AG08396 (cell line): ENCODE results near the gene C6orf89.
"Not testable (repeated sequence)": the region's sequence is repeated elsewhere in the genome, so short reads cannot be mapped to it uniquely, and the experiment has no call there.

ENCODE experiments used
- DNase-seq: peaks from one replicate; pipeline ENCODE4 v3.0.0; 2012; ENCODE audit warnings: low spot score, mixed read lengths

Gene C6orf89

GRCh38 chr6:36888115-36888643, 2.4 kb downstream of the C6orf89 start:
- DNase-seq, result no peak

GRCh38 chr6:36888654-36889481, 3.1 kb downstream of the C6orf89 start:
- DNase-seq, result no peak

DNA sequence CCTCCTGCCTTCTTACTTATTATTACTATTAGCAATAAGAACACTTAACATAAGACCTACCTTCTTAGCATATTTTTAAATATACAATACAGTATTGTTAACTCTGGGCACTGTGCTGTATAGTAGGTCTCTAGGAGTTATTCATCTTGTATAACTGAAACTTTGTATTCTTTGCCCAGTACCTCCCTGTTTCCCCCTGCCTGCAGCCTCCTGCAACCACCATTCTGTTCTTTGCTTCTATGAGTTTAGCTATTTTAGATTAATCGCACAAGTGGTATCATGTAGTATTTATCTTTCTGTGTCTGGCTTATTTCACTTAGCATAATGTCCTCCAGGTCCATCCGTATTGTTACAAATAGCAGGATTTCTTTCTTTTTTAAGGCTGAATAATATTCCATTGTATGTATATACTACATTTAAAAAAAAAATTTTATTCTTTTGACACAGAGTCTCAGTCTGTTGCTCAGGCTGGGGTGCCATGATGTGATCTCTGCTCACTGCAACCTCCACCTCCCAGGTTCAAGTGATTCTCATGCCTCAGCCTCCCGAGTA, 4.4 kb downstream of the C6orf89 start:
- no peak for DNase-seq

GRCh38 chr6:36891153-36891552, 5.4 kb downstream of the C6orf89 start:
- DNase-seq, result not testable (repeated sequence)

DNA sequence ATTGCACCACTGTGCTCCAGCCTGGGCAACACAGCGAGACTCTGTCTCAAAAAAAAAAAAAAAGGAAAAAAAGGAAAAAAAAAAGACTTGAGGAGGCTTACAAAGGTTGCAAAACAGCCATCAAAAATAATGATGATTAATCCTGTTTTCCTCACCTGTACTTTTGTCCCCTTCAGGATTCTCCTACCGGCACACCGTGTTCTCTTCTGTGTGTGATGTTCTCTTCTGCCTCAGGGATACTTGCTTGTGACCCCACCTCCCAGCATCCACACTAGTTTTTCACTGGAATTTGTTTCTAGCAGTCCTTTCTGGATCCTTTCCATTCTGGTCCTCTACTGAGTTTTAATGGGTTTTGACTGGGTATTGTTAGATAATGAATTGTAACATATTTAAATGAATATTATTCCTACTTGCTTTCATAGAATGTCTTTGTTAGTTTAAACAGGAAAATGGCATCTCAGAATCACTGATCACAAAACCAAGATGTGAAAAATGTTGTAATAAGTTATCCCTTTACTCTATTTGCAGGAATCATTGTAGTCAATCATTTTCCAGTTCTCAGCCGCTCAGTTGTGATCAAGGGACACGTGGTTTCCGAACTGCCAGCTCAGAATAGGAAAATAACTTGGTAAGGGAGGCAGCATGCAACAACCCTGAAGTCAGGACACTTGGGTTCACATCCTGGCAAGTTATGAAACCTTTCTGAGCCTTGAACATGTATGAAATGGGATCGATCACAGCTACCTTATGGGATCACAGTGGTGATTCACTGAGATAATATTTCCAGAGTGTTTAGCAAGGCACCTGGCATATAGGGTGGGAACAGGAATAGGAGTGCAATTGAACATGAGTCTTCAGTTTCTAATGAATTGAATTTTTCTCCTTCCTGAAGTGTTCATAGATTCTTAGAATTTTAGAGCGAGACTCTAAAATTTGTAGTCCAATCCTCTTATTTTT, 8.5 kb downstream of the C6orf89 start:
- no peak for DNase-seq

DNA sequence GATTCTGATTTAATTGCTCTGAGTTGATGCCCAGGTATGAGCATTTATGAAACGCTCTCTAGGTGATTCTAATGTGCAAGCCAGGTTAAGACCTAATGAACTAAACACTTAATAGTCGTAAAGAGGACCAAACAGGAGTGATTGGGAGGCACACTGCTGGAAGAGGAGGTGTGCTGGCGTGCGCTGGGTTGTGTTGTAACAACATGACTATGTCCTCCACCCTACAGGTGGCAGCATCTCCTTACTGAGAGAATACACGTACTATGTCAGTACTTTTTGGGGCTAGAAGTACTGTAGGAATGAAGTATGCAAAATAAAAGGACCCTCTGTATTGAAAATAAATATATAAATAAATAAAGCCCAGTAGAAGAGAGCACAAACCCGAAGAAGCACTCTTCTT, 11.9 kb downstream of the C6orf89 start:
- DNase-seq, result no peak

DNA sequence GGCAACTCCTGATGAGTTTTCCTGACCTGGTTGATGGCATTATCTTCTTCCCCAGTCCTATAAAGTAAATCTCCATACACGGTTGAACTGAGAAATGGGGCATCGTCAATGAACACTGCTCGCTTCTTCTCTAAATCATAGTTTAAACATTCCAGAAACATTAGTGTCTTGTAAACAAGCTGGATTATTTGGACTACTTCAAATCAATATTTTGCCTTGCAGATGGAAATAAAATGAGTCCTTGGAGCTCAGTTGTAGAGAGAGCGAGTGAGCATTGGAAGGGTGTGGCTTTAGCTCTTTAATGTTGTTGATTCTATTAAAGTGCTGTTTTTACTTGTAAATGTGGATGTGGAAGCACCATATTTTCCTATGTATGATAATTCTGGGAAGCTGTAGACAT, 18.4 kb downstream of the C6orf89 start:
- peak; percentile 32 for DNase-seq

DNA sequence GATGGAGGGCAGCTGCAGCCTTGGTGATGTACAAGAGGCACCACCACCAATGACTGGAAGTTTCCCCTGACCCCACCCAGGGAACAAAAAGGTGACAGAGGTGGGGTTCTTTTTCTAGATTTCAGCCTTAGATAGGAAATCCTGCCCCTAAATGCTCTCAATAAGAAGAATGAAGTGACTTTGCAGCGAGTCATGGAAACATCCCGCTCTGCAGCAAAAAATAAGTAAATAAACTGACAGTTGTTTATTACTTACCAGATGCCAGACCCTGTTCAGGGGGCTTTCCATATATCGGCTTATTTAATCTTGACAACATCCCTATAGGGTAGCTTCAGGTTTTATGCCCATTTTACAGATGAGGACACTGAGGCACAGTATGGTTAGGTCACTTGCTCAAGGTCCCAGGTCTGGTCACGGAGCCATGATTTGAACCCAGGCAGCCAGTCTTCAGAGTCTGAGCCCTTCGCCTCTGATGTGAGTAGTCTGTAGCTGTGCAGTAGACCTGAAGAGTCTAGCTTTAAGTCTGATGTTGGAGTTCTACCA, 19.2 kb downstream of the C6orf89 start:
- DNase-seq, result no peak

DNA sequence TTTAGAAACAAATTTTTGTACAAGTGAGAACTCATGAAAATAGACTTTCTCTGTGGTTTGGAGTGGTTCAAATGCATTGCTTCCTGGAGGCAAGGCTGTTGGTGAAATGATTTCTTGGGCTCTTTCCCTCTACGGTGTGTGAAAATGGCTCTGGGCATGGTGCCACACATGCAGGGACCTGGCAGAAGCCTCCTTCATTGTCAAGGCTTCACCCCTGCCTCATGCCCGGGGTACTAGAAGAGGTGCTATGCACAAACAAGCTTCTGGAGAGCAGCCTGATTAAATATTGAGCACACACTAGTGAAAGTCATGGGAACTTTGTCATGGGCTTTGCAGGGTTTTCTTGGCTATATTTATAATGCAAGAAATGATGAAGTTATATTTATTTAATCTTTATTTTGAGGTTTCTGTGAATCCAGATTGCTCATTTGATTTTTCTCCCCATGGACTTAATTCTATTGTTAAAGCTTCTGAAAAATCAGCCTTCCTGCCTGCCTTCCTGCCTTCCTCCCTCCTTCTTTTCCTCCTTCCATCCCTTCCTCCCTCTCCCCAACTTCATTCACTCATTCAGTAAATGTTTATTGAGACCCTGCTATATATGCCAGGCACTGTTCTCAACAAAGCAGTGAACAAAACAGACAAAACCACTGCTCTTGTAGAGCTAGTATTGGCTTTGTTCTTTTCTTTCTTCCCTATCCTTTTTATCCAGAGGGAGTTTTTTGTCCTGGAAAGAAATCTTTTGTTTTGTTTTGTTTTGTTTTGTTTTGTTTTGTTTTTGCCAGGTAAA, 21.0 kb downstream of the C6orf89 start:
- DNase-seq, result no peak

- DNase-seq, result peak; percentile 40
Measured at GRCh38 chr6:36907781-36908180, 22.0 kb downstream of the C6orf89 start.

- DNase-seq, result no peak
Measured at GRCh38 chr6:36908747-36909146, 23.0 kb downstream of the C6orf89 start.

DNA sequence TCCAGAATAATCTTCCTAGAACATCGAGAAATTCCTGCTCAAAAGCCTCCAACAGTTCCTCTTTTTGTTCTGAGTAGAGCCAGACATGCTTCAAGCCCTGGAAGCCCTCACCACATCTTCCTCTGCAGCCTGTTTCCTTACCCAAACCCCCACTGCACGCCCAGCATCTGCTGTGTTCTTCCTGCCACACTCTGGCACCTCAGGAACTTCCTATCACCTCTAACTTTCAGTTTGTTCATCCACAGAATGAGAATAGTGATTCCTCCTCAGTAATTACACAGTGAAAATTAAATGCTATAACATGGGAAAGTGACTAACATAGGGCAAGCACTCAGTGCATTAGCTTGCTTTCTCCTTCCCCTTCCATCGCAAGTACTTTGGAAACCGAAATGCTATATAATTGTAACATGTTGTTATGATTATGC, 26.3 kb downstream of the C6orf89 start:
- DNase-seq, result no peak

- DNase-seq, result peak; percentile 71
Measured at GRCh38 chr6:36912586-36912985, 26.8 kb downstream of the C6orf89 start.

DNA sequence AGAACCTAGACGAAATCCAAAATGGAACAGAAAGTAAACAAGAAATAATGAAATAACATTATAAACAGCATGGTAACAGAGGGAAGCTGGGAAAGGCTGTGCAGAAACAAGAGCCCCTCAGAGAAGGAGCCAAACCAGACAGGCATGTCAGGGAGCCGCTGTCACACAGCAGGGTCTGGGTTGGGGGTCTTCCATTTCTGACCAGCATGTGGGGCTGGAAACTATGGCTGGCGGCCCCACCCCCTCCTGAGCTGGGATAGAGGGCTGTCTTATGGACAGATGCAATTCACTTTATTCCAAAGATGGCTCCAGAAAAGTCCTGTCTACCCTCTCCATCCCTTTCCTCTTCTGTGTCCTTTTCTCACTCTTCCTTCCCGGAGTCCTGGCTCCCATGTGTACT, 27.3 kb downstream of the C6orf89 start:
- DNase-seq, result no peak

DNA sequence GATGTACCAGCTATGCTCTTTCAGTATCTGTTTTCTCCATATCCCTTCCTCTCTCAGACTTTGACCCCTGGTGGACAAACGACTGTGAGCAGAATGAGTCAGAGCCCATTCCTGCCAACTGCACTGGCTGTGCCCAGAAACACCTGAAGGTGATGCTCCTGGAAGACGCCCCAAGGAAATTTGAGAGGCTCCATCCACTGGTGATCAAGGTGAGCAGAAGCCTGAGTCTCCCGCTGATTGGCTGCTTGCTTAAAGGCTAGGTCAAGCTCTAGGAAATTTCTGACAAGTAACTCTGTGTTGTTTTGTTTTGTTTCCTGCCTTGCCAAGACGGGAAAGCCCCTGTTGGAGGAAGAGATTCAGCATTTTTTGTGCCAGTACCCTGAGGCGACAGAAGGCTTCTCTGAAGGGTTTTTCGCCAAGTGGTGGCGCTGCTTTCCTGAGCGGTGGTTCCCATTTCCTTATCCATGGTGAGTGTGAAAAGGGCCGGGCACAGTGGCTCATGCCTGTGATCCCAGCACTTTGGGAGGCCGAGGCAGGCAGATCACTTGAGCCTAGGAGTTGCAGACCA, 28.6 kb downstream of the C6orf89 start:
- no peak for DNase-seq

DNA sequence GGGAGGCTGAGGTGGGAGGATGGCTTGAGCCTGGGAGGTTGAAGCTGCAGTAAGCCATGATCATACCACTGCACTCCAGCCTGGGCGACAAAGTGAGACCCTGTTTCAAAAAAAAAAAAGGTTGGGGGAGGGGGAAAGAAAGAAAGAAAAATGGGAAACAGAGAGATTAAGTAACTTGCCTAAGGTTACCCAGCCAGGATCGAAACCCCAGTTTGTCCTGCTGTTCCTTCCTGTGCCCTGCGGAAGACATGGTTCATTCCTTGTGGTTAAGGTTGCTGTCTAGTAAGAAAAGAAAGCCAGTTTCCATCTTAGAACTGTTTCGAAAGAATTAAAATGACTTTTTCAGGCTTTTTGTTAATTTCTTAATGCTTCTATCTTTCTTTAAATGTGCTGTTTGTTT, 29.8 kb downstream of the C6orf89 start:
- DNase-seq, result no peak

DNA sequence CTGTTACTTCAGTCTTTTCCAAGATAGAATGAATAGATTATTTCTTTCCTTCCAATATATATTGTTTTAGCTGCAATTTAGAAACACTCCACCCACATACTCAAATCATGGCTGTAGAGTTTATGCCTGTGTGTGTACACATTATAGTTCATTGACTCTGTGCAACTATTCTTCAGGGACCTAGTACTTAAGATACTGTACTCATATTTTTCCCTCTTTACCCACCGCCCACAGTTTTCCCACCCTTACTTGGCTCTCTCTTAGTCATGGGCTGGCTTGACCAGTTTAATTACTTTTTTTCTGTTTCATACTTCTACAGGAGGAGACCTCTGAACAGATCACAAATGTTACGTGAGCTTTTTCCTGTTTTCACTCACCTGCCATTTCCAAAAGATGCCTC, 30.4 kb downstream of the C6orf89 start:
- DNase-seq, result no peak

DNA sequence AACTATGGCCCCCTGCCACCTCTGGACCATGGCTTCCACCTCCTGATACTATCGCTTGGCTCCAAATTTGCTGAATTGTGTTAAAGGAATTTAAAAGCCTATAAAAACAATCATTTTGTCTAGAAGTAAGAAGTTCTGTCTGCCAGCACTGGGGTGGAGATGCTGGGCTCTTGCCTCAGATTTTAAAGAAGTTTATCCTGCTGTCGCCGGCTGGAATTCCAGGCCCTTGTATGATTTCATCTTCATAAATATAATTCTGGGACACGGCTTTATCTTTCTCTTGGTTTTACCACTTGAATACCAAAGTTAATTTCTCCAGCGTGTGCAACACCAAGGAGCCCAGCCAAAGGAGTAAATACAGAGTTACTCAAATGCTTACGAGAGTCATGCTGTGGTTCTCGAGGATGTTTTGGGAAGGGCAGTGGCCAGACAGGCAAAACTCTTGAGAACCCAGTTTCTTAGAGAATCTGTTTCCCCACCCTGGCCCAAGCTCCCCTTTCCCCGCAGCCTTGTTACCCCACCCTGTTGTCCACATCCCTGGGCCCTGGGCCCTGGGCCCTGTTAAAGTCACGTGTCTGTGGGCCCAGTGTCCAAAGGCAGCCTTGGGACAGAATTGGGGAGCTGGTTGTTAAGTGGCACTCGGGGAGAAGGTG, 31.9 kb downstream of the C6orf89 start:
- peak; percentile 52 for DNase-seq

GRCh38 chr6:36920049-36920448, 34.3 kb downstream of the C6orf89 start:
- no peak for DNase-seq

- no peak for DNase-seq
Measured at GRCh38 chr6:36920546-36920945, 34.8 kb downstream of the C6orf89 start.
